Measurements from ENCODE around the gene CTNND1.

The CTNND1 gene

GRCh38 chr11:57815476-57815875 is 53.9 kb downstream of the CTNND1 start:
- no peak for TF ChIP-seq CTCF (IDR thresholded peaks at IDR 0.05)

GRCh38 chr11:57815877-57816276 is 54.3 kb downstream of the CTNND1 start:
- no peak for TF ChIP-seq CTCF (IDR thresholded peaks at IDR 0.05)

GRCh38 chr11:57818812-57819211 is 57.2 kb downstream of the CTNND1 start:
- TF ChIP-seq CTCF (IDR thresholded peaks at IDR 0.05), result no peak

- TF ChIP-seq CTCF (IDR thresholded peaks at IDR 0.05), result no peak
Measured at GRCh38 chr11:57819252-57819979, 57.8 kb downstream of the CTNND1 start.

- no peak for TF ChIP-seq CTCF (IDR thresholded peaks at IDR 0.05)
Measured at GRCh38 chr11:57823859-57824258, 62.3 kb downstream of the CTNND1 start.

GRCh38 chr11:57834852-57835251 is 73.2 kb downstream of the CTNND1 start:
- TF ChIP-seq CTCF (IDR thresholded peaks at IDR 0.05), result no peak

- TF ChIP-seq CTCF (IDR thresholded peaks at IDR 0.05), result no peak
Measured at GRCh38 chr11:57842873-57843272, 81.3 kb downstream of the CTNND1 start.

- no peak for TF ChIP-seq CTCF (IDR thresholded peaks at IDR 0.05)
Measured at GRCh38 chr11:57867966-57868365, 106.4 kb downstream of the CTNND1 start.
